Stimulated activated CD4-positive, alpha-beta T cell treated with anti-CD3 and anti-CD28 coated beads, TNF-alpha, amount 100 ng/mL, for 4 hours (primary cell): Measurements from ENCODE around the gene FLCN.

Experiments
- DNase-seq, 3 experiments: peaks; one replicate each; pipeline ENCODE4 v3.0.0-alpha.2; 2020; ENCODE audit warnings: low read depth in 3 of 3

The FLCN gene

DNA sequence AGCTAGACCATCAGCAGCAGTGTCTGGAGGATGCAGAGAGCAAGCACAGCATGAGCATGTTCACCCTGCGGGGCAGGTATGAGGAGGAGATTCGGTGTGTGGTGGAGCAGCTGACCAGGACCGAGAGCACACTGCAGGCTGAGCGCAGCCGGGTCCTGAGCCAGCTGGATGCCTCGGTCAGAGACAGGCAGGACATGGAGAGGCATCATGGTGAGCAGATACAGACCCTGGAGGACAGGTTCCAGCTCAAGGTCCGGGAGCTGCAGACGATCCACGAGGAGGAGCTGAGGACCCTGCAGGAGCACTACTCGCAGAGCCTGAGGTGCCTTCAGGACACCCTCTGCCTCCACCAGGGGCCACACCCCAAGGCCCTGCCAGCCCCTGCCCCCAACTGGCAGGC lies 69.6 kb downstream of the FLCN start:
- no peak for DNase-seq

DNA sequence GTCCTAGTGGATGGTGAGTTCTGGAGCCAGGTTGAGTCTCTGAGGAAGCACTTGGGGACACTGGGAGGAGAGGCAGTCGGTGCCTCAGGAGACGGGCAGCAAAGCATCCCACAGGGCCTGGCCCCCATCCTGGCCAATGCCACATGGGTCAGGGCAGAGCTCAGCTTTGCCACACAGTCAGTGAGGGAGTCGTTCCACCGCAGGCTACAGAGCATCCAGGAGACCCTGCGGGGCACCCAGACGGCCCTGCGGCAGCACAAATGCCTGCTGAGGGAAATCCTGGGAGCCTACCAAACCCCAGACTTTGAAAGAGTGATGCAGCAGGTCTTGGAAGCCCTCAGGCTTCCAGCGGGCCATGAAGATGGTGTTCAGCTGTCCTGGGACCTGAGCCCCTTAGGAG lies 70.5 kb downstream of the FLCN start:
- DNase-seq: no peak

DNA sequence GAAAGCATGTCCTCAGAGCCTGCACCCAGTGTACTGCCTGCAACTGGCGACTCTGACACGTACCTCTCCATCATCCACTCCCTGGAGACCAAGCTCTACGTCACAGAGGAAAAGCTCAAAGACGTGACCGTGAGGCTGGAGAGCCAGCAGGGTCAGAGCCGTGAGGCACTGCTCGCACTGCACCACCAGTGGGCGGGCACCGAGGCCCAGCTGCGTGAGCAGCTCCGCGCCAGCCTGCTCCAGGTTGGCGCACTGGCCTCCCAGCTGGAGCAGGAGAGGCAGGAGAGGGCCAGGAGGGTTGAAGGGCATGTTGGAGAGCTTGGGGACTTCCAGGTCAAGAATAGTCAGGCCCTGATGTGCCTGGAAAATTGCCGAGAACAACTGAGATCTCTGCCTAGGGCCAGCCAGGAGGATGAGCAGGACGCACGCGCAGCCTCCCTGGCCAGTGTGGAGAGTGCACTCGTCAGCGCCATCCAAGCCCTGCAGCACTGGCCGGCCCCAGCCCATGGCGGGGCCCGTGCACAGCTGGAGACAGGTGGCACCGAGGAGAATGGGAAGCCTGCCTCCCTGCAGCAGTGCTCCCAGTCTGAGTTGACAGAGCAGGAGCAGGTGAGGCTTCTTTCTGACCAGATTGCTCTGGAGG lies 71.2 kb downstream of the FLCN start:
- DNase-seq: no peak

DNA sequence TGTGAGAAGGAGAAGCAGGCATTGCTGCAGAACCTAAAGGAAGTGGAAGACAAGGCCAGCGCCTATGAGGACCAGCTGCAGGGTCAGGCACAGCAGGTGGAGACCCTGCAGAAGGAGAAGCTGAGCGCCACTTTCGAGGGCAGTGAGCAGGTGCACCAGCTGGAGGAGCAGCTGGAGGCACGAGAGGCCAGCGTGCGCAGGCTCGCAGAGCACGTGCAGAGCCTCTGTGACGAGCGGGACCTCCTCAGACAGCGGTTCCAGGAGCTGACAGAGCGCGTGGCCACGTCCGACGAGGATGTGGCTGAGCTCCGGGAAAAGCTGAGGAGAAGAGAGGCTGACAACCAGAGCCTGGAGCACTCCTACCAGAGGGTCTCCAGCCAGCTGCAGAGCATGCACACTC lies 72.3 kb downstream of the FLCN start:
- DNase-seq: no peak

DNA sequence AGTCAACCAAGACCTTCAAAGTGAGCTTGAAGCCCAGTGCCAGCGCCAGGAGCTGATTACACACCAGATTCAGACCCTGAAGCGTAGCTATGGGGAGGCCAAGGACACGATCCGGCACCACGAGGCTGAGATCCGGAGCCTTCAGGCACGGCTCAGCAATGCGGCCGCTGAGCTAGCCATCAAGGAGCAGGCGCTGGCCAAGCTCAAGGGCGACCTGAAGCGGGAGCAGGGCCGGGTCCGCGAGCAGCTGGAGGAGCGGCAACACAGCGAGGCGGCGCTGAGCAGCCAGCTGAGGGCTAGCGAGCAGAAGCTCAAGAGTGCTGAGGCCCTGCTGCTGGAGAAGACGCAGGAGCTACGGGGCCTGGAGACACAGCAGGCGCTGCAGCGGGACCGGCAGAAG lies 72.8 kb downstream of the FLCN start:
- DNase-seq: no peak
